ENCODE data around the gene CUBN.

DNA sequence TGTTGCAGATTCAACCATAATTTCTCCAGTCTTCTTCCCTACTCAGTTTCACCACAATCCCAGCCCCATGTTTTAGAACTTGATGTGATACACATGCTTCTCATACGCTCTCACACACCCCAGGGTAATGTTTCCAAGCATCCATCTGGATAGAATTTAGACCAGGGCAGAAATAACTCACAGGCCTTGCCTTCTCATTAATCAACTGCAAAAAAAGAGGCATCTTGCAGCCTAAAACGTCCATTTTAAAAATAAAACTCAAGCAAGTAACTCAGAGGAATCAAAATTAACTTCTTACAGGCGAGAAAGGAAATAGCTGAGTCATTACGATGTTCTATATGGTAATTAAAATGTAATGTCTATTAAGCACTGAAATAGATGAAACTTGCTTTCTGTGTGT is 185.2 kb downstream of the CUBN start:
- TF ChIP-seq EZH2 (IDR thresholded peaks at IDR 0.05; ENCODE audit: insufficient read depth, poor library complexity, severe bottlenecking) (no peak), EZH2phosphoT487 (IDR thresholded peaks at IDR 0.05; ENCODE audit: insufficient read depth, low read depth) (no peak)
